Body of pancreas (tissue), 4 donors: ENCODE results near the gene TMEM200C.

ENCODE experiments used
- POLR2A ChIP-seq, 3 donors: fragments of 450-650 bp; IDR thresholded peaks; one replicate each; pipeline ENCODE4 v1.6.1; 2016; ENCODE audit warnings: antibody characterized with exemption in 3 of 3, mild to moderate bottlenecking in 2 of 3
- TF ChIP-seq, protein P1 (sequence below), 7 experiments: fragments of 450-650 bp in 4 of 7; fragments of 200-600 bp in 3 of 7; sonication (generic) in 3 of 7; IDR thresholded peaks; one replicate each; pipeline ENCODE4 v1.5.1; 2016 to 2019; ENCODE audit warnings: antibody characterized with exemption in 7 of 7

DNA sequence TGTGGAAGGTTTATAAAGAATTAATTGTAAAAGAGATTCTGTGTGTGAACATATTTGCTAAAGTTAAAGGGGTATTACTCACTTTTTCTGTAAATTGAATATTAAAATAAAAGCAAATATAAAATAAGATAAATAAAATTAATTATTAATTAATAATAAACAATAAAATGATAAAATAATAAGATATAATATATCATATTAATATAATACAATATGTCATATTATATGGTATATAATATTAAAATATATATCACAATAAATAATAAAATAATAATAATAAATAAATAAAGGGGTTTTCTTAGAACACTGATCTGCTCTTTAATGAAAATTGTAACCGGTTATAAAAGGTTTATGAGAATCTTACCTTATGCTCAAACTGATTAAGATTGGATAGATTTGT is 29.8 kb downstream of the TMEM200C start:
- TF ChIP-seq, protein P1, sequence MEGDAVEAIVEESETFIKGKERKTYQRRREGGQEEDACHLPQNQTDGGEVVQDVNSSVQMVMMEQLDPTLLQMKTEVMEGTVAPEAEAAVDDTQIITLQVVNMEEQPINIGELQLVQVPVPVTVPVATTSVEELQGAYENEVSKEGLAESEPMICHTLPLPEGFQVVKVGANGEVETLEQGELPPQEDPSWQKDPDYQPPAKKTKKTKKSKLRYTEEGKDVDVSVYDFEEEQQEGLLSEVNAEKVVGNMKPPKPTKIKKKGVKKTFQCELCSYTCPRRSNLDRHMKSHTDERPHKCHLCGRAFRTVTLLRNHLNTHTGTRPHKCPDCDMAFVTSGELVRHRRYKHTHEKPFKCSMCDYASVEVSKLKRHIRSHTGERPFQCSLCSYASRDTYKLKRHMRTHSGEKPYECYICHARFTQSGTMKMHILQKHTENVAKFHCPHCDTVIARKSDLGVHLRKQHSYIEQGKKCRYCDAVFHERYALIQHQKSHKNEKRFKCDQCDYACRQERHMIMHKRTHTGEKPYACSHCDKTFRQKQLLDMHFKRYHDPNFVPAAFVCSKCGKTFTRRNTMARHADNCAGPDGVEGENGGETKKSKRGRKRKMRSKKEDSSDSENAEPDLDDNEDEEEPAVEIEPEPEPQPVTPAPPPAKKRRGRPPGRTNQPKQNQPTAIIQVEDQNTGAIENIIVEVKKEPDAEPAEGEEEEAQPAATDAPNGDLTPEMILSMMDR (IDR thresholded peaks at IDR 0.05) = no peak
- TF ChIP-seq POLR2A (IDR thresholded peaks at IDR 0.05) = no peak
